Measurements from ENCODE around the gene BTBD9. TPM values are rescaled to one million over a fixed set of nuclear protein-coding genes. Genes with fewer than 3 reads are reported as not detected.

The BTBD9 gene
- total and polyA plus RNA-seq, 3 donors from 2014 or later, result 11.4 to 32.8 (median 29.5) TPM

DNA sequence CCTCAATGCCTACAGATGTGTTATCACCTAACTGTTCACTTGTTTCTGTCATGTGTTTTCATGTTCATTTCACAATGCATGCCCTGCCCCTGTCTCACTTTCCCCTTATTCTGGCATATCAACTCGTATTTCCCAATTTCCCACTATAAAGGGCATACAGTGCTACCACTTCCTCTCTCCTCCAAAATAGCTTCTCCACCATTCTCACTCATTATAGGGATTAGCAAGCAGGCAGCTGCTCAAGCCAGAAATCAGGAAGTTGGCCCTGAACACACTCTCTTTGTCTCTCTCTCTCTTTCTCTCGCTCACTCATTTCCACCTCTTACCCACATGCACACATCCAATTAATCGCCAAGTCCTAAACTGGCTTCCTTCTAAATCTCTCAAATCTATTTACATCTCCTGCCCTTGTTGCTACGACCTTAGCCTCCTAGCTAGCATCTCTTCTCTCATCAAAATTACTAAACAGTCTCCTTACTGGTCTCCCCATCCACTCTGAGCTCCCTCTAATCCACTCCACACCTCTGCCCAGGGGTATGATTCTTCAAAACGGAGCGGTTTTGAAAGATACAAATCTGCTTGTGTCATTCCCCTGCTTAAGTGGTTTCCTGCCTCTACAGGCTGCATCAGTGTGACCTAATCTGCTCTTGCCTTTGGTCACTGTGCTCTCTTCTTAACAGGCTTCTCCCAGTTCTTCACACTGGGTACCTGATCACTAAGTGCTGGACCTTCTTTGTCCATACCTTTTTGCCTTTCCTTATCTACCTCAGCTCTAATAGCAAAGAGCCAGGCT is 196.2 kb downstream of the BTBD9 start:
- H3K9me3 ChIP-seq, result no peaks in the 10 kb centered on the region
- H3K4me3 ChIP-seq, result no peak overlapping the region
- H3K4me1 ChIP-seq, result peaks cover 8% of the 10 kb centered on the region
- TF ChIP-seq POLR2A (IDR thresholded peaks at IDR 0.05), result no peak
- TF ChIP-seq, protein P1, sequence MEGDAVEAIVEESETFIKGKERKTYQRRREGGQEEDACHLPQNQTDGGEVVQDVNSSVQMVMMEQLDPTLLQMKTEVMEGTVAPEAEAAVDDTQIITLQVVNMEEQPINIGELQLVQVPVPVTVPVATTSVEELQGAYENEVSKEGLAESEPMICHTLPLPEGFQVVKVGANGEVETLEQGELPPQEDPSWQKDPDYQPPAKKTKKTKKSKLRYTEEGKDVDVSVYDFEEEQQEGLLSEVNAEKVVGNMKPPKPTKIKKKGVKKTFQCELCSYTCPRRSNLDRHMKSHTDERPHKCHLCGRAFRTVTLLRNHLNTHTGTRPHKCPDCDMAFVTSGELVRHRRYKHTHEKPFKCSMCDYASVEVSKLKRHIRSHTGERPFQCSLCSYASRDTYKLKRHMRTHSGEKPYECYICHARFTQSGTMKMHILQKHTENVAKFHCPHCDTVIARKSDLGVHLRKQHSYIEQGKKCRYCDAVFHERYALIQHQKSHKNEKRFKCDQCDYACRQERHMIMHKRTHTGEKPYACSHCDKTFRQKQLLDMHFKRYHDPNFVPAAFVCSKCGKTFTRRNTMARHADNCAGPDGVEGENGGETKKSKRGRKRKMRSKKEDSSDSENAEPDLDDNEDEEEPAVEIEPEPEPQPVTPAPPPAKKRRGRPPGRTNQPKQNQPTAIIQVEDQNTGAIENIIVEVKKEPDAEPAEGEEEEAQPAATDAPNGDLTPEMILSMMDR (IDR thresholded peaks at IDR 0.05), result no peak
- WGBS, 2 donors, result 78 to 94% methylated on average over 6 of the region's 6 CpGs
- no peaks in the 10 kb centered on the region for H3K36me3 ChIP-seq (ENCODE audit: low read depth, missing control alignments)
- no peaks in the 10 kb centered on the region for H3K27me3 ChIP-seq
- intact Hi-C loops (cut with DNase I; ENCODE audit: low total_unique reads), result no loop called here
- no peak for DNase-seq
- H3K27ac ChIP-seq, result no peak overlapping the region

DNA sequence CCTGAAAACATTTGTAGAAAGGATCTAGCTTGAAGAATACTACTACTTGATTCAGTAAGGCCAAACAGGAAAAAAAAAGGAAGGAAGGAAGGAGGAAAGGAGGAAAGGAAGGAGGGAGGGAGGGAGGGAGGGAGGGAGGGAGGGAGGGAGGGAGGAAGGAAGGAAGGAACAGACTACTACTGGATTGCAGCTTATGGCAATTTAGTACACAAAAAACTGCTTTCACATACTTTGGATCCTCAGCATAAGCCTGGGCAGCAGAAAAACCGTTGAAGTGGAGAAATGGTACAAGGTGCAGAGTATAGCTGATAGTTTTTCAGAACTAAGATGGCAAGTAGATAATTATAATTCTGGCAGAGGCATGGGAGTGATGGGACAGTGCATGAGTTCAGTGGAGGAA is 201.6 kb downstream of the BTBD9 start:
- Histone ChIP-seq H3K4me3 (no peak overlapping the region), H3K27me3 (no peaks in the 10 kb centered on the region), H3K9me3 (no peaks in the 10 kb centered on the region), H3K36me3 (ENCODE audit: low read depth, missing control alignments) (no peaks in the 10 kb centered on the region), H3K4me1 (no peaks in the 10 kb centered on the region), H3K27ac (no peak overlapping the region)
- DNase-seq, result no peak
- intact Hi-C loops (cut with DNase I; ENCODE audit: low total_unique reads), result no loop called here
- TF ChIP-seq, protein P1 (IDR thresholded peaks at IDR 0.05), result no peak
- TF ChIP-seq POLR2A (IDR thresholded peaks at IDR 0.05), result no peak
- WGBS, 2 donors, result 78 to 83% methylated on average over 1 of the region's 1 CpG

DNA sequence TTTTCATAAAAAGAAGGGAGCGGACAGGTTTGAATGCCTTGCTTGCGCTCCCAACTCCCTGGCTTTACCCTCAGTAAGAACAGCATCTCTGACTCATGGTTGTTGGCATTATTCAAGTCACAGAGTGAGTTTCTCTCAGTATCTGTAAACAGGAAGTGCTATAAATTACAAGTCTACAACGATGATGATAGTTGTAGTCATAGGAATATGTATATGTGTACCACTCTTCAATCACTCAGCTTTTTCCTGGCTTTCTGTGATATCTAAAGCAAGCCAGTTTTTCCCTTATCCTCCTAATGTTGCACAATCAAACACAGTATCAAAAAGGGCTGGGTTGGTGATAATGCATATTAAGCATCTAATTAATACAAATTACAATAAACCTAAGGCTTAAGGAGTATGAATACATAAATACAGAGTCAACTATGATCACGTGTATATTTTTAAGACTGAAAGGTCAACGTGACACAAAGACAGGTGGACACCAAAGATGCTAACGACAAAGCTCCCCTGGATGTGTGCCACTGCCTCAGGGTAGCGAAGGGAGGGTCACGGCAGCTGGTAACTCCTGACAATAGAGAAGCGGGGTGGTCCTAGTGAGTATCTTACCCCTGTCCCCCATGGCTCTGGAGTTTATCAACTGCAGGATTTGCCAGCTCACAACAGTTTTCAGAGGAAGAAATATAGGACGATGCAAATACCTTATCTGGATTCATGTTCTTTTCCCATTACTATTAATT is 202.8 kb downstream of the BTBD9 start:
- TF ChIP-seq, protein P1 (IDR thresholded peaks at IDR 0.05), result no peak
- TF ChIP-seq POLR2A (IDR thresholded peaks at IDR 0.05), result no peak
- Histone ChIP-seq H3K4me1 (no peaks in the 10 kb centered on the region), H3K36me3 (ENCODE audit: low read depth, missing control alignments) (no peaks in the 10 kb centered on the region), H3K9me3 (no peaks in the 10 kb centered on the region), H3K27me3 (no peaks in the 10 kb centered on the region), H3K4me3 (no peak overlapping the region), H3K27ac (no peak overlapping the region)
- intact Hi-C loops (cut with DNase I; ENCODE audit: low total_unique reads), result no loop called here
- WGBS, 2 donors, result 85 to 87% methylated on average over 10 of the region's 10 CpGs
- DNase-seq, result no peak

DNA sequence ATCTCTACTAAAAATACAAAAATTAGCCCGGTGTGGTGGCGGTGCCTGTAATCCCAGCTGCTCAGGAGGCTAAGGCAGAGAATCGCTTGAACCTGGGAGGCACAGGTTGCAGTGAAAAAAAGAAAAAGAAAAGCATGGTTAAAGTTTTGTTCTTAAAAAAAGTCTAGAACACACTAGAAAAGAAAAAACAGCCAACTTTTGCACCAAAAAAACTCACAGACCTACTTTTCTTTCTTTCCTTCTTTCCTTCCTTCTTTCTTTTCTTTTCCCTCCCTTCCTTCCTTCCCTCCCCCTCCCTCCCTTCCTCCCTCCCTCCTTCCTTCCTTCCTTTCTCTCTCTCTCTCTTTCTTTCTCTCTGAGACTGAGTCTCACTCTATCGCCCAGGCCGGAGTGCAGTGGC is 204.4 kb downstream of the BTBD9 start:
- H3K4me3 ChIP-seq, result no peak overlapping the region
- WGBS, 2 donors, result 94 to 100% methylated on average over 5 of the region's 5 CpGs
- DNase-seq, result no peak
- H3K27ac ChIP-seq, result no peak overlapping the region
- no peak for TF ChIP-seq POLR2A (IDR thresholded peaks at IDR 0.05)
- TF ChIP-seq, protein P1 (IDR thresholded peaks at IDR 0.05), result no peak
- no peaks in the 10 kb centered on the region for H3K27me3 ChIP-seq
- H3K36me3 ChIP-seq (ENCODE audit: low read depth, missing control alignments), result no peaks in the 10 kb centered on the region
- intact Hi-C loops (cut with DNase I; ENCODE audit: low total_unique reads), result no loop called here
- no peaks in the 10 kb centered on the region for H3K4me1 ChIP-seq
- no peaks in the 10 kb centered on the region for H3K9me3 ChIP-seq
